ENCODE results near the gene LRCH2.
A peak's percentile ranks its signal among the peaks of the same experiment; 100 is the strongest.
"Not testable (repeated sequence)": the region's sequence is repeated elsewhere in the genome, so short reads cannot be mapped to it uniquely, and the experiment has no call there.

LRCH2 gene

DNA sequence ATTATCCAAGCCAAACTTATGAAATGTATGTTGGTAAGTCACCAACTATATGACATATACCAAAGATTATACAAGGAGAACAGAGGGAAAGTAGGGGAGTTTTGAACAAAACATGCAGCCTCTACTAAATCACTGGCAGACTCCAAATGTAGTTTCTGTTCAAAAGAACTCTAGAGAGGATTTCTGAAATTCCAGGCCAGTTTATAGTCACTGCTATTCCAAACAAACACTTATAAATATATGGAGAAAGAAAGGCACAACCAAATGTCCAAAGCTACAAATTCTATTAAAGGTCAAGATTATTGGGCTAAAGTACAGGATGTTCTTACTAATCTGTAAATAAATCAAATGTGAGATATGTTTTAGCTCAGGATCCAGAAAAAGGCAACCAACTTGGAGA, 2.7 kb upstream of the LRCH2 start:
- TF ChIP-seq, protein P1, sequence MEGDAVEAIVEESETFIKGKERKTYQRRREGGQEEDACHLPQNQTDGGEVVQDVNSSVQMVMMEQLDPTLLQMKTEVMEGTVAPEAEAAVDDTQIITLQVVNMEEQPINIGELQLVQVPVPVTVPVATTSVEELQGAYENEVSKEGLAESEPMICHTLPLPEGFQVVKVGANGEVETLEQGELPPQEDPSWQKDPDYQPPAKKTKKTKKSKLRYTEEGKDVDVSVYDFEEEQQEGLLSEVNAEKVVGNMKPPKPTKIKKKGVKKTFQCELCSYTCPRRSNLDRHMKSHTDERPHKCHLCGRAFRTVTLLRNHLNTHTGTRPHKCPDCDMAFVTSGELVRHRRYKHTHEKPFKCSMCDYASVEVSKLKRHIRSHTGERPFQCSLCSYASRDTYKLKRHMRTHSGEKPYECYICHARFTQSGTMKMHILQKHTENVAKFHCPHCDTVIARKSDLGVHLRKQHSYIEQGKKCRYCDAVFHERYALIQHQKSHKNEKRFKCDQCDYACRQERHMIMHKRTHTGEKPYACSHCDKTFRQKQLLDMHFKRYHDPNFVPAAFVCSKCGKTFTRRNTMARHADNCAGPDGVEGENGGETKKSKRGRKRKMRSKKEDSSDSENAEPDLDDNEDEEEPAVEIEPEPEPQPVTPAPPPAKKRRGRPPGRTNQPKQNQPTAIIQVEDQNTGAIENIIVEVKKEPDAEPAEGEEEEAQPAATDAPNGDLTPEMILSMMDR (IDR thresholded peaks at IDR 0.05; ENCODE audit: low read depth, low read length, missing control alignments), result no peak
- no peak overlapping the region for H3K4me3 ChIP-seq (ENCODE audit: low read depth, low read length)
- no peak for DNase-seq (ENCODE audit: low read depth)

DNA sequence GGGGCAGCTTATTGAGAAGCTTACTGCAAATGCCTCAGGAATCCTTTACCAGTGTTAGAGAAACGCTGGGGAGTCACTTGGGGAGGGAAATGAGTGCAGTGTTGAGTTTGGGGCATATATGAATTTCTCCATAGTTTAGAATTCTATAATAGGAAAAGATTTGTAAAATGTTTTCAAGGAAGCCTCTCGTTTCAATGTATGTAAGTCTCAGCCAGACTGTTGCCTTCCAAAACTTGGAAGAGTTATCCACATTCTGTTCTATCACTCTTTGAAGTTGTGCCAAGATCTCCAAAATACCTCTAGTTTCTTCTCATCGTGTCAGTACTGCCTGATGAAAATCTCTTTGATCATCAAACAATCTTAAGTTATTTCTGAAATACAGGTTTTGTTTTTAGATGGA, 565 bp upstream of the LRCH2 start:
- no peak overlapping the region for H3K4me3 ChIP-seq (ENCODE audit: low read depth, low read length)
- TF ChIP-seq, protein P1 (IDR thresholded peaks at IDR 0.05; ENCODE audit: low read depth, low read length, missing control alignments), result no peak
- no peak for DNase-seq (ENCODE audit: low read depth)

DNA sequence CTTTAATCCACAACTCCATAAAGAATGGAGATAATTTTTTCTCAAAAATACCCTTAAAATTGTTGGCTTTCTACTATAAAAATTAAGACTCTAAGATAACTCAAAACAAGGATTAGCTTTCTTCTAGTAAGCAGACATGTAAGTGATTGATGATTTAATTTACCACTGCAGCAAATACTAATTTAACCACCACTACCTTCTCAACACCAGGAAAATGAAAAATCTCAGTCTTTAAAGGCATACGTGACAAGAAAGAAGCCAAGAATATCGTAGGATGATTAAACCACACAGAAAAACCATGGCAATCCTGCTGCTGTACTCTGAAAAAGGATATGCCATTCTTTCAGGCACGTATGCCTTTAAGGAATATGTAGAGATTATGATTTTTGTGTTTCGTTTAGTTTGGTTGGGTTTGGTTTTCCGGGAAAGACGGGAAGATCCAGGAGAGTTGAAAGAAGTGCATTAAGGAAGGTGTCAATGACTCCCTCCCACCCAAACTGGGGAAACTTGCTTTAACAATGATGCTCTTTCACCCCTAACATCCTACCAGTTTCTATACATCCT, 881 bp downstream of the LRCH2 start:
- no peak for DNase-seq (ENCODE audit: low read depth)
- no peak overlapping the region for H3K4me3 ChIP-seq (ENCODE audit: low read depth, low read length)
- TF ChIP-seq, protein P1 (IDR thresholded peaks at IDR 0.05; ENCODE audit: low read depth, low read length, missing control alignments), result no peak

DNA sequence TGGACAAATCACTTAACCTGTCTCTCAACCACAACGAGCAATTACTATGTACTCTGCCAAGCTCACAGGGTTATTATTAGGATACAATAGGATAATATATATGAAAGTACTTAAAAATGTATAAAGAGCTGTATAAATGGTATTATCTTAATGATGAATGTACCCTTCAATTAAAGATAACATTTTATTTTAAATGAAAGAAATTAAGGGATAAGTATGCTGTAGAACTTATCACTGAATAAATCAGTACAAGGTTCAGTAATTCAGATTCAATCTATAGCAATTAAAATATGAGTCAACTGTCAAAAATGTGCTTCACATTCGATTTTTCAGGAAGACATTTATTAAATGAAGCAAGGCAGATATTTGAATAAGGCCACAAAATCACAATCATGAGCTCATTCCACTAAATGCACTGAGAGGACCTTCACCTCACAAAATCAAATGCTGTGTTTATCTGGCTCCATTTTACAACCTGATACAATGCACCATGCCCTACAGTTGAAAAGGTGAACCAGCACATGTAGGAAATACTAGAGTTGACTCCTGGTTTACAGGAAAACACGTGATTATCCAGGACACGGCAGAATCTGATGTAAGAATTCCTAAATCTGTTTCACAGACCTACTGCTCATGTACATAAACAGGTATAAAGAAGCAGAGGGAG, 4.4 kb downstream of the LRCH2 start:
- TF ChIP-seq, protein P1 (IDR thresholded peaks at IDR 0.05; ENCODE audit: low read depth, low read length, missing control alignments), result no peak

DNA sequence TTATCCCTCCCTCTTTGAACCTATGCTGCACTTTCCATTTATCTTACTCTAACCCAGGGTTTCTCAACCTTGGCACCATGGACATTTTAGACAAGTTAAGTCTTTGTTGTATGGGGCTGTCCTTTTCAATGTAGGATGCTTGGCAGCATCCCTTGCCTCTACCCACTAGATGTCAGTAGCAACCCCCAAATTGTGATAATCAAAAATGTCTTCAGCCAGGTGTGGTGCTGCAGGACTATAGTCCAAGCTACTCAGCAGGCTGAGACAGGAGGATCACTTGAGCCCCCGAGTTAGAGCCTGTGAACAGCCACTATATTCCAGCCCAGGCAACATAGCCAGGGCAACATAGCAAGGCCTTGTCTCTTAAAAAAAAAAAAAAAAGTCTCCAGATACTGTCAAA, 7.0 kb downstream of the LRCH2 start:
- H3K4me3 ChIP-seq (ENCODE audit: low read depth, low read length), result no peak overlapping the region
- TF ChIP-seq, protein P1 (IDR thresholded peaks at IDR 0.05; ENCODE audit: low read depth, low read length, missing control alignments), result peak; percentile 36
- DNase-seq (ENCODE audit: low read depth), result no peak

More for the DNA sequence above, 4.4 kb downstream of the LRCH2 start:
- no peak overlapping the region for H3K4me3 ChIP-seq (ENCODE audit: low read depth, low read length)
- DNase-seq (ENCODE audit: low read depth), result no peak

DNA sequence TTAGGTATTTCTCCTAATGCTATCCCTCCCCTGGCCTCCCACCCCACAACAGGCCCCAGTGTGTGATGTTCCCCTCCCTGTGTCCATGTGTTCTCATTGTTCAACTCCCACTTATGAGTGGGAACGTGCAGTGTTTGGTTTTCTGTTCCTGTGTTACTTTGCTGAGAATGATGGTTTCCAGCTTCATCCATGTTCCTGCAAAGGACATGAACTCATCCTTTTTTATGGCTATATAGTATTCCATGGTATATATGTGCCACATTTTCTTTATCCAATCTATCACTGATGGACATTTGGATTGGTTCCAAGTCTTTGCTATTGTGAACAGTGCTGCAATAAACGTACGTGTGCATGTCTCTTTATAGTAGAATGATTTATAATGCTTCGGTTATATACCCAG, 16.6 kb downstream of the LRCH2 start:
- H3K4me3 ChIP-seq (ENCODE audit: low read depth, low read length); DNase-seq (ENCODE audit: low read depth): not testable (repeated sequence)

DNA sequence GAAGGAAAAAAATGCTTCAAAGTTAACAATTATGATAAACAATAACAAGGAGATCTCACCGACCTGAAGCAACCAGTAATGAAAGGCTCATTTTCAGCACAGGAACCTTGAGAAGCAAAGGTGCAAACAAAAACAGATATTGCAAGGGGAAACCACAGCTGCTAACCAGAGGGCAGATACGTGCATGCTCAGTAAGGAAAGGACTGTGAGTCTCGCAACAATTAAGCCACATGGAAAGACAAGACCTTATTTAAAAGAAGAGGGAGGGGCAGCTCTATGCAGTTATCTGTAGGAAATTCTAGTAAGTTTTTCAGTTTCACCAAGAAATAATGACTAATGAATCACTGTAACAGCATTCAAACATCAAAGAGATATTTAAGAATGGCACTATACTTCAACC, 19.3 kb downstream of the LRCH2 start:
- no peak for DNase-seq (ENCODE audit: low read depth)
- TF ChIP-seq, protein P1 (IDR thresholded peaks at IDR 0.05; ENCODE audit: low read depth, low read length, missing control alignments), result no peak
- no peak overlapping the region for H3K4me3 ChIP-seq (ENCODE audit: low read depth, low read length)

Measured in GM12864 (cell line).